ENCODE results near the gene HSPA4.

GRCh38 chr5:133047404-133047803 lies 4.4 kb upstream of the HSPA4 start:
- TF ChIP-seq CTCF (IDR thresholded peaks at IDR 0.05; ENCODE audit: low read depth, low read length) (no peak), EZH2phosphoT487 (IDR thresholded peaks at IDR 0.05; ENCODE audit: low read depth) (no peak)
